ENCODE data around the gene BDH1. TPM values are rescaled to one million over a fixed set of nuclear protein-coding genes. Genes with fewer than 3 reads are reported as not detected.

The BDH1 gene
- total RNA-seq, 1 experiment from 2014 or later: 57.6 TPM

DNA sequence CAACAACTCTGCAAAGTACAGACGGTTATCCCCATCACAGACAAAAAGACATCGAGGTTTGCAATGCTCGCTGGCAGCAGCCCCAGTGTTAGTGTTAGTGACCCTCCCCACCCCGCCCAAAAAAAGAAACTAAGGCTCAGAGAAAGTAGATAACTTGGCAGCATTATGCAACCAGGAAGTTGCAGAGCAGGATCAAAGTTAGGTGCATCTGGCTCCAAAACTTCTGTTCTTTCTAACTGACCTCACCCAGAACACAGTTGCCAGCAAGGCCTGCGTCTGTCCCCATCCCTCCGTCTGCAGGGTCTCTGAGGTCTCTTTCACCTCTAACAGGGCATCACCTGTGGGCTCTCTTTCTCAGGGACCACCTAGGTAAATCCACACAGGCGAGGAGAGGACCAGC, 51.5 kb downstream of the BDH1 start:
- DNase-seq (ENCODE audit: low spot score): no peak
- peaks cover 18% of the 10 kb centered on the region for H3K4me1 ChIP-seq (ENCODE audit: insufficient read depth, low read length, poor library complexity, severe bottlenecking)
- no TSS peak for BruUV-seq (replicated peaks)

DNA sequence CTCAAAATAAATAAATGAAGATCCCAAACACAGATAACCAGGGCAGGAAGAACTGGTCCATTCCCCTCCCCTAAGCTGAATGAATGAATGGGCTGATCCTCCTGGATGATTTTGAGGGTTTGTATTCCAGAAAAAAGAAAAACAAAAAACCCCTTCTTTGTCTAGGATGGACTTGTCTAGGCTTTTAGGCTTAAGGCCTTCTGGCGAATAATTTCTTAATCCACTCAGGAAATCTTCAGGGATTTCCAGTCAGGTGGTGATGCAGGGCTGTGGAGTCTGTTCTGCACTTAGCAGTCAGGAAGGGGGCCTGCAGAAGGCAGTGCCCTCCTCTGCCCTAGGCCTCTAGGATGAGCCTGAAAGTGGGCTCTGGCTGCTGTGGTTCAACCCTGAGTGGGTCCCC, 52.1 kb downstream of the BDH1 start:
- Histone ChIP-seq H3K9me3 (ENCODE audit: low read depth, low read length, poor library complexity, severe bottlenecking) (no peaks in the 10 kb centered on the region), H3K36me3 (ENCODE audit: insufficient read depth, low read length, poor library complexity, severe bottlenecking) (no peaks in the 10 kb centered on the region), H3K27me3 (replicated peaks; ENCODE audit: insufficient read depth, low read depth, low read length, poor library complexity) (no peaks in the 10 kb centered on the region), H3K4me3 (ENCODE audit: low read depth, low read length, poor library complexity, severe bottlenecking) (no peak overlapping the region), H3K27ac (ENCODE audit: low read depth, low read length, poor library complexity, severe bottlenecking) (no peak overlapping the region), H3K4me1 (ENCODE audit: insufficient read depth, low read length, poor library complexity, severe bottlenecking) (peaks cover 18% of the 10 kb centered on the region)
- no peak for TF ChIP-seq EZH2 (IDR thresholded peaks at IDR 0.05; ENCODE audit: borderline replicate concordance, low read depth, low read length, poor library complexity, severe bottlenecking)
- TF ChIP-seq, protein P1, sequence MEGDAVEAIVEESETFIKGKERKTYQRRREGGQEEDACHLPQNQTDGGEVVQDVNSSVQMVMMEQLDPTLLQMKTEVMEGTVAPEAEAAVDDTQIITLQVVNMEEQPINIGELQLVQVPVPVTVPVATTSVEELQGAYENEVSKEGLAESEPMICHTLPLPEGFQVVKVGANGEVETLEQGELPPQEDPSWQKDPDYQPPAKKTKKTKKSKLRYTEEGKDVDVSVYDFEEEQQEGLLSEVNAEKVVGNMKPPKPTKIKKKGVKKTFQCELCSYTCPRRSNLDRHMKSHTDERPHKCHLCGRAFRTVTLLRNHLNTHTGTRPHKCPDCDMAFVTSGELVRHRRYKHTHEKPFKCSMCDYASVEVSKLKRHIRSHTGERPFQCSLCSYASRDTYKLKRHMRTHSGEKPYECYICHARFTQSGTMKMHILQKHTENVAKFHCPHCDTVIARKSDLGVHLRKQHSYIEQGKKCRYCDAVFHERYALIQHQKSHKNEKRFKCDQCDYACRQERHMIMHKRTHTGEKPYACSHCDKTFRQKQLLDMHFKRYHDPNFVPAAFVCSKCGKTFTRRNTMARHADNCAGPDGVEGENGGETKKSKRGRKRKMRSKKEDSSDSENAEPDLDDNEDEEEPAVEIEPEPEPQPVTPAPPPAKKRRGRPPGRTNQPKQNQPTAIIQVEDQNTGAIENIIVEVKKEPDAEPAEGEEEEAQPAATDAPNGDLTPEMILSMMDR (conservative IDR thresholded peaks at IDR 0.05; ENCODE audit: low read depth, low read length): no peak
- CTCF ChIA-PET: no interaction called here
- POLR2A ChIA-PET (ENCODE audit: low non-redundant PET): no interaction called here
- DNase-seq (ENCODE audit: low spot score): no peak
- BruUV-seq (replicated peaks): no TSS peak
- intact Hi-C loops (cut with micrococcal nuclease; ENCODE audit: unreplicated experiment): loop anchor here (2.0 to 10.0 kb wide), 2 partner anchors 279 to 529 kb away; no protein-coding TSS in a partner anchor

More for the DNA sequence above, 51.5 kb downstream of the BDH1 start:
- intact Hi-C loops (cut with micrococcal nuclease; ENCODE audit: unreplicated experiment): loop anchor here (10.0 kb wide), 1 partner anchor 529 kb away; no protein-coding TSS in a partner anchor
- H3K36me3 ChIP-seq (ENCODE audit: insufficient read depth, low read length, poor library complexity, severe bottlenecking): no peaks in the 10 kb centered on the region
- TF ChIP-seq, protein P1 (conservative IDR thresholded peaks at IDR 0.05; ENCODE audit: low read depth, low read length): no peak
- no peak for TF ChIP-seq EZH2 (IDR thresholded peaks at IDR 0.05; ENCODE audit: borderline replicate concordance, low read depth, low read length, poor library complexity, severe bottlenecking)
- ChIA-PET CTCF (no interaction called here), POLR2A (ENCODE audit: low non-redundant PET) (no interaction called here)
- no peaks in the 10 kb centered on the region for H3K9me3 ChIP-seq (ENCODE audit: low read depth, low read length, poor library complexity, severe bottlenecking)
- H3K4me3 ChIP-seq (ENCODE audit: low read depth, low read length, poor library complexity, severe bottlenecking): no peak overlapping the region
- H3K27ac ChIP-seq (ENCODE audit: low read depth, low read length, poor library complexity, severe bottlenecking): no peak overlapping the region
- no peaks in the 10 kb centered on the region for H3K27me3 ChIP-seq (replicated peaks; ENCODE audit: insufficient read depth, low read depth, low read length, poor library complexity)

DNA sequence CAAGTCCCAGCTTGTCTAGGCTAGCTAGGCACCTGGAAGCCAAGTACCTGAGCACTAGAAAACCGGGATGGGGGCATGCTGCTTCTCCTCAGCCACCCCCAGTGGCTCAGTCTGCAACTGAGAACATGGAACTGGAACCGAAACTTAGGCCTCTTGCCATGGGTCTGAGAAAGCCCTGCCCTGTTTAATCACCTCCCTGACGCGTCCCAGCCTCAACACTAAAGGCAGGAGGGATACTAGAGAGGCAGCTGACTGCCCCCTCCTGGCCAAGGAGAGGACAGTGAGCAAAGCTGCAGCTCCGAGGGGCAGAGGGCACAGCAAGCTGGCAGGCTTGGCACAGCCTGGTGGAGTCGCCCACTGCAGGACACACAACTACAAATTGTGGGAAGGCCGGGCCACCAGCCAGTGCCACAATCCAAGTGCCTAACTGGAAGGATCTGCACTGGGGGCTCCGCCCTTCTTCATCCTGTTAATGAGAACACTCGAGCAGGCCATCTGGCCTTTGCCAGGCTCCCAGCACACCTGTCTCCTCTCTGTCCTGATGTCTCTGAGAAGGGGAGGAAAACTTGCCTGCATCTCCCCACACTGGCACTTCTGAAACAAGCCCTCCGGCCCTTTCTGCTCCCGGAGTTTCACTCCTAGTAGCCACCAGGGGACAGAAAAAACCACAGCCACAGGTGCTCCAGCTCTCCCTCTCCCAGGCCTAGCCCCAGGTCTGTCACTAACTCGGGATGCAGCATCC, 53.7 kb downstream of the BDH1 start:
- Histone ChIP-seq H3K4me3 (ENCODE audit: low read depth, low read length, poor library complexity, severe bottlenecking) (no peak overlapping the region), H3K27me3 (replicated peaks; ENCODE audit: insufficient read depth, low read depth, low read length, poor library complexity) (no peaks in the 10 kb centered on the region), H3K4me1 (ENCODE audit: insufficient read depth, low read length, poor library complexity, severe bottlenecking) (peaks cover 17% of the 10 kb centered on the region), H3K27ac (ENCODE audit: low read depth, low read length, poor library complexity, severe bottlenecking) (no peak overlapping the region), H3K36me3 (ENCODE audit: insufficient read depth, low read length, poor library complexity, severe bottlenecking) (no peaks in the 10 kb centered on the region), H3K9me3 (ENCODE audit: low read depth, low read length, poor library complexity, severe bottlenecking) (no peaks in the 10 kb centered on the region)
- BruUV-seq (replicated peaks): no TSS peak
- CTCF ChIA-PET: interaction anchor here (1.9 kb wide), 1 partner anchor 245 kb away, joined by 4 read pairs; no protein-coding TSS in a partner anchor
- POLR2A ChIA-PET (ENCODE audit: low non-redundant PET): no interaction called here
- intact Hi-C loops (cut with micrococcal nuclease; ENCODE audit: unreplicated experiment): loop anchor here (2.0 to 10.0 kb wide), 2 partner anchors 277 to 527 kb away; no protein-coding TSS in a partner anchor
- DNase-seq (ENCODE audit: low spot score): peak; percentile 81
- TF ChIP-seq EZH2 (IDR thresholded peaks at IDR 0.05; ENCODE audit: borderline replicate concordance, low read depth, low read length, poor library complexity, severe bottlenecking): no peak
- TF ChIP-seq, protein P1 (conservative IDR thresholded peaks at IDR 0.05; ENCODE audit: low read depth, low read length): peak; percentile 72

Data from A673 (cell line).